Pancreas (tissue), 10 donors: ENCODE measurements around the gene TKT. TPM values are rescaled to one million over a fixed set of nuclear protein-coding genes. Genes with fewer than 3 reads are reported as not detected.
A peak's percentile ranks its signal among the peaks of the same experiment; 100 is the strongest.

Experiments
- ATAC-seq, 4 donors: fragments of 200-7000 bp; cut with Tn5 transposase; one replicate each; pipeline versions ENCODE4 v1.8.0 to v1.9.1; 2020; ENCODE audit warnings: mild to moderate bottlenecking in 4 of 4, moderate library complexity in 4 of 4
- DNase-seq, 6 donors: peaks; one replicate each; pipeline ENCODE4 v3.0.0-alpha.2; 2020
- FAIRE-seq: peaks from 2 replicates; lab custom pipeline; 2012; peaks lifted over from hg19 to GRCh38; lab: Jason Lieb, UNC
- H3K27ac ChIP-seq, 4 donors: fragments of 200-600 bp; sonication (generic); 1 replicate in 3 of 4; 2 replicates in 1 of 4; pipeline versions ENCODE4 v1.5.0 to v1.8.0; 2020
- H3K27me3 ChIP-seq, 4 donors: fragments of 200-600 bp; one replicate each; pipeline ENCODE4 v1.8.0; 2021
- H3K36me3 ChIP-seq, 3 donors: fragments of 200-600 bp; sonication (generic) in 1 of 3; one replicate each; pipeline versions ENCODE4 v1.5.0 to v1.8.0; 2020 to 2021
- H3K4me1 ChIP-seq, 3 donors: fragments of 200-600 bp; one replicate each; pipeline ENCODE4 v1.8.0; 2021
- H3K4me3 ChIP-seq, 4 donors: fragments of 200-600 bp; sonication (generic) in 2 of 4; one replicate each; pipeline versions ENCODE4 v1.5.0 to v1.8.0; 2020 to 2021
- H3K9me3 ChIP-seq, 4 donors: fragments of 200-600 bp; one replicate each; pipeline ENCODE4 v1.8.0; 2021
- CTCF ChIP-seq, 4 donors: fragments of 200-600 bp; sonication (generic) in 3 of 4; IDR thresholded peaks; one replicate each; pipeline versions ENCODE4 v1.5.0 to v1.8.0; 2021; ENCODE audit warnings: antibody characterized with exemption in 4 of 4
- WGBS, 2 donors: extraction: QIAGEN DNeasy Blood & Tissue Kit; methylation state at CpG; one replicate each; pipeline ENCODE4 v1.1.7; 2013; 5-methylcytosine and 5-hydroxymethylcytosine counted together
- intact Hi-C, 3 donors: fragments of 100-400 bp; cut with DNase I; formaldehyde crosslinking; loops; one replicate each; pipeline versions ENCODE4 v1.11.1 to v1.14.2; 2022
- polyA plus RNA-seq, 2 donors: library from polyadenylated mRNA; stranded (reverse); fragments of 200-250 nt; gene quantifications; one replicate each; pipeline ENCODE4 v1.2.3, GENCODE V29; 2013
- total RNA-seq, 6 donors: library from RNA; stranded (reverse); fragmentation: NEBNext Ultra II Directional in 4 of 6; extraction: Animal tissue kit (Norgen Biotek cat#: 25700) in 4 of 6; gene quantifications; one replicate each; pipeline versions ENCODE4 v1.2.1 to v1.2.4, GENCODE V29; 2021 to 2023
- donor health status: healthy with polysubstance abuse.
- donor health status: DM: no; HTN: no; CAD: no; lungs with moderate emphysema.
- donor health status: DM: no; HTN: no; CAD: no.
- donor health status: control.
- donor health status: control.
- donor health status: Bipolar disorder and iron deficiency.
- donor health status: DM: yes; HTN: yes; CAD: no.
- donor health status: DM: no; HTN: no; CAD: no.
- donor health status: DM: no; HTN: no; CAD: no.
- donor health status: DM: yes; HTN: yes; CAD: no.

The TKT gene
- total and polyA plus RNA-seq, 8 donors = 114 to 306 (median 195) TPM

- DNase-seq = no peak
- 64 to 70% methylated on average over 2 of the region's 2 CpGs for WGBS, 2 donors
- no peak for ATAC-seq
Measured at GRCh38 chr3:53218131-53218530, 37.7 kb downstream of the TKT start.

GRCh38 chr3:53217175-53217574, 38.6 kb downstream of the TKT start:
- no peaks in the 10 kb centered on the region for H3K36me3 ChIP-seq
- H3K4me3 ChIP-seq = no peak overlapping the region
- DNase-seq (peak in 1 of 6 donors; percentile 2), FAIRE-seq (no peak), ATAC-seq (no peak)
- H3K9me3 ChIP-seq = no peaks in the 10 kb centered on the region
- H3K4me1 ChIP-seq = no peaks in the 10 kb centered on the region
- no peak for TF ChIP-seq CTCF (IDR thresholded peaks at IDR 0.05)
- H3K27ac ChIP-seq = no peak overlapping the region
- intact Hi-C loops = no loop called here
- WGBS, 2 donors = 68 to 72% methylated on average over 2 of the region's 2 CpGs
- no peaks in the 10 kb centered on the region for H3K27me3 ChIP-seq

More at GRCh38 chr3:53218131-53218530, 37.7 kb downstream of the TKT start:
- no peaks in the 10 kb centered on the region for H3K36me3 ChIP-seq
- no peaks in the 10 kb centered on the region for H3K27me3 ChIP-seq
- FAIRE-seq = no peak
- H3K9me3 ChIP-seq = no peaks in the 10 kb centered on the region
- H3K27ac ChIP-seq = no peak overlapping the region
- intact Hi-C loops = no loop called here
- H3K4me3 ChIP-seq = no peak overlapping the region
- TF ChIP-seq CTCF (IDR thresholded peaks at IDR 0.05) = no peak
- no peaks in the 10 kb centered on the region for H3K4me1 ChIP-seq

GRCh38 chr3:53216723-53217122, 39.1 kb downstream of the TKT start:
- DNase-seq (peak in 1 of 6 donors; percentile 1), ATAC-seq (no peak), FAIRE-seq (no peak)
- Histone ChIP-seq H3K9me3 (no peaks in the 10 kb centered on the region), H3K36me3 (no peaks in the 10 kb centered on the region), H3K4me1 (no peaks in the 10 kb centered on the region), H3K4me3 (no peak overlapping the region), H3K27me3 (no peaks in the 10 kb centered on the region), H3K27ac (no peak overlapping the region)
- intact Hi-C loops = no loop called here
- WGBS, 2 donors = 35 to 46% methylated on average over 3 of the region's 3 CpGs
- TF ChIP-seq CTCF (IDR thresholded peaks at IDR 0.05) = no peak

- H3K27ac ChIP-seq = no peak overlapping the region
- intact Hi-C loops = no loop called here
- no peaks in the 10 kb centered on the region for H3K27me3 ChIP-seq
- H3K4me1 ChIP-seq = no peaks in the 10 kb centered on the region
- ATAC-seq = no peak
- H3K4me3 ChIP-seq = no peak overlapping the region
- 56 to 62% methylated on average over 2 of the region's 2 CpGs for WGBS, 2 donors
- no peak for DNase-seq
- FAIRE-seq = no peak
- no peak for TF ChIP-seq CTCF (IDR thresholded peaks at IDR 0.05)
- H3K9me3 ChIP-seq = no peaks in the 10 kb centered on the region
- H3K36me3 ChIP-seq = no peaks in the 10 kb centered on the region
Measured at GRCh38 chr3:53215816-53216215, 40.0 kb downstream of the TKT start.

- Histone ChIP-seq H3K4me1 (no peaks in the 10 kb centered on the region), H3K9me3 (no peaks in the 10 kb centered on the region), H3K27ac (no peak overlapping the region), H3K4me3 (no peak overlapping the region), H3K36me3 (no peaks in the 10 kb centered on the region), H3K27me3 (no peaks in the 10 kb centered on the region)
- WGBS, 2 donors = 83 to 86% methylated on average over 7 of the region's 7 CpGs
- FAIRE-seq (no peak), ATAC-seq (no peak), DNase-seq (peak in 1 of 6 donors; percentile 11)
- intact Hi-C loops = no loop called here
- TF ChIP-seq CTCF (IDR thresholded peaks at IDR 0.05) = no peak
Measured at GRCh38 chr3:53213276-53213675, 42.5 kb downstream of the TKT start.
